Hepatocyte (in vitro differentiated cells): ENCODE measurements around the gene VRK1. TPM values are rescaled to one million over a fixed set of nuclear protein-coding genes. Genes with fewer than 3 reads are reported as not detected.

Experiments
- DNase-seq: peaks from one replicate; pipeline ENCODE4 v3.0.0-alpha.2; 2016; ENCODE audit warnings: low spot score
- H2AFZ ChIP-seq: fragments of 200-600 bp; sonication (generic); 2 replicates; pipeline ENCODE4 v1.6.0; 2016; ENCODE audit warnings: antibody characterized with exemption, mild to moderate bottlenecking
- H3K27ac ChIP-seq: fragments of 200-600 bp; sonication (generic); 2 replicates; pipeline ENCODE4 v1.5.1; 2016; ENCODE audit warnings: mild to moderate bottlenecking
- H3K27me3 ChIP-seq: fragments of 200-600 bp; sonication (generic); 2 replicates; pipeline ENCODE4 v1.6.1; 2016
- H3K36me3 ChIP-seq: fragments of 200-600 bp; sonication (generic); replicated peaks from 2 replicates; pipeline ENCODE4 v1.5.1; 2016; ENCODE audit warnings: low read depth; ENCODE audit not compliant: insufficient read depth
- H3K4me1 ChIP-seq: fragments of 200-600 bp; sonication (generic); 2 replicates; pipeline ENCODE4 v1.5.1; 2016; ENCODE audit warnings: mild to moderate bottlenecking, moderate library complexity; ENCODE audit not compliant: insufficient read depth
- H3K4me2 ChIP-seq: fragments of 200-600 bp; sonication (generic); 2 replicates; pipeline ENCODE4 v1.6.0; 2016
- H3K4me3 ChIP-seq: fragments of 200-600 bp; sonication (generic); 2 replicates; pipeline ENCODE4 v1.5.1; 2016; ENCODE audit warnings: mild to moderate bottlenecking
- H3K79me2 ChIP-seq: fragments of 200-600 bp; sonication (generic); 2 replicates; pipeline ENCODE4 v1.6.0; 2017; ENCODE audit warnings: mild to moderate bottlenecking
- H3K9me2 ChIP-seq: fragments of 200-600 bp; sonication (generic); replicated peaks from 2 replicates; pipeline ENCODE4 v1.6.0; 2017; ENCODE audit warnings: mild to moderate bottlenecking; ENCODE audit not compliant: insufficient read depth
- H3K9me3 ChIP-seq: fragments of 200-600 bp; sonication (generic); 2 replicates; pipeline ENCODE4 v1.5.1; 2016; ENCODE audit warnings: low read depth, mild to moderate bottlenecking
- H4K20me1 ChIP-seq: fragments of 200-600 bp; sonication (generic); 2 replicates; pipeline ENCODE4 v1.6.0; 2016; ENCODE audit warnings: mild to moderate bottlenecking; ENCODE audit not compliant: insufficient read depth, poor library complexity, severe bottlenecking
- CTCF ChIP-seq: fragments of 200-600 bp; sonication (generic); IDR thresholded peaks from 2 replicates; pipeline ENCODE4 v1.5.1; 2016; ENCODE audit warnings: antibody characterized with exemption, mild to moderate bottlenecking; ENCODE audit not compliant: poor library complexity
- EZH2 ChIP-seq: fragments of 200-600 bp; sonication (generic); IDR thresholded peaks from 2 replicates; pipeline ENCODE4 v1.6.1; 2016; ENCODE audit warnings: antibody characterized with exemption, mild to moderate bottlenecking, borderline replicate concordance
- EZH2phosphoT487 ChIP-seq: fragments of 200-600 bp; sonication (generic); IDR thresholded peaks from one replicate; pipeline ENCODE4 v1.6.1; 2018; ENCODE audit warnings: antibody characterized with exemption, mild to moderate bottlenecking, low read depth, moderate library complexity; ENCODE audit not compliant: unreplicated experiment, severe bottlenecking
- WGBS: methylation state at CpG from one replicate; pipeline ENCODE4 v1.1.6; 2016; ENCODE audit warnings: low lambda C conversion rate; ENCODE audit errors: missing lambda C conversion rate; 5-methylcytosine and 5-hydroxymethylcytosine counted together
- polyA plus RNA-seq: library from polyadenylated mRNA; unstranded; fragments of >200 nt; fragmentation: Nextera tagmentation; extraction: Ambion mirVana; gene quantifications from 2 replicates; pipeline ENCODE4 v1.2.1, GENCODE V29; 2016
- total RNA-seq: library from RNA; depleted of rRNA; stranded (reverse); fragments of >200 nt; gene quantifications from 2 replicates; pipeline ENCODE4 v1.2.3, GENCODE V29; 2014

Gene VRK1
- total and polyA plus RNA-seq, 2 experiments from 2014 or later = 16.5 to 21.5 TPM

- TF ChIP-seq CTCF (no peak), EZH2 (no peak)
- Histone ChIP-seq H3K27ac (no peak overlapping the region), H3K36me3 (no peaks in the 10 kb centered on the region), H3K79me2 (no peaks in the 10 kb centered on the region), H3K4me2 (no peak overlapping the region), H4K20me1 (no peaks in the 10 kb centered on the region), H3K9me3 (no peaks in the 10 kb centered on the region), H3K9me2 (no peaks in the 10 kb centered on the region), H2AFZ (no peak overlapping the region), H3K4me3 (no peak overlapping the region), H3K27me3 (no peaks in the 10 kb centered on the region), H3K4me1 (no peaks in the 10 kb centered on the region)
- 64% methylated on average over 3 of the region's 3 CpGs for WGBS
- no peak for DNase-seq
These were observed 7.0 kb upstream of the VRK1 start for GRCh38 chr14:96790186-96790585.

GRCh38 chr14:96790706-96791105 is 6.5 kb upstream of the VRK1 start:
- no peak overlapping the region for H3K4me2 ChIP-seq

GRCh38 chr14:96792003-96792402 is 5.2 kb upstream of the VRK1 start:
- no peak for DNase-seq
- Histone ChIP-seq H4K20me1 (no peaks in the 10 kb centered on the region), H3K4me3 (no peak overlapping the region), H3K27ac (no peak overlapping the region), H3K4me1 (no peaks in the 10 kb centered on the region), H3K27me3 (no peaks in the 10 kb centered on the region), H3K36me3 (no peaks in the 10 kb centered on the region), H3K4me2 (no peak overlapping the region), H3K79me2 (no peaks in the 10 kb centered on the region), H2AFZ (no peak overlapping the region), H3K9me2 (no peaks in the 10 kb centered on the region), H3K9me3 (no peaks in the 10 kb centered on the region)
- 80% methylated on average over 5 of the region's 5 CpGs for WGBS
- no peak for TF ChIP-seq CTCF

More at GRCh38 chr14:96790706-96791105, 6.5 kb upstream of the VRK1 start:
- H3K79me2 ChIP-seq = no peaks in the 10 kb centered on the region
- no peaks in the 10 kb centered on the region for H4K20me1 ChIP-seq
- WGBS = 60% methylated on average over 1 of the region's 1 CpG
- no peak for DNase-seq
- no peaks in the 10 kb centered on the region for H3K27me3 ChIP-seq
- TF ChIP-seq EZH2phosphoT487 = no peak
- TF ChIP-seq EZH2 = no peak
- no peak for TF ChIP-seq CTCF
- H3K36me3 ChIP-seq = no peaks in the 10 kb centered on the region
- no peaks in the 10 kb centered on the region for H3K9me3 ChIP-seq
- no peaks in the 10 kb centered on the region for H3K4me1 ChIP-seq
- no peaks in the 10 kb centered on the region for H3K9me2 ChIP-seq
- H3K27ac ChIP-seq = no peak overlapping the region
- H2AFZ ChIP-seq = no peak overlapping the region
- H3K4me3 ChIP-seq = no peak overlapping the region

- Histone ChIP-seq H3K9me2 (no peaks in the 10 kb centered on the region), H3K27me3 (no peaks in the 10 kb centered on the region), H3K27ac (no peak overlapping the region), H3K79me2 (peaks cover under 1% of the 10 kb centered on the region), H3K4me2 (no peak overlapping the region), H2AFZ (no peak overlapping the region), H3K9me3 (no peaks in the 10 kb centered on the region), H3K4me3 (no peak overlapping the region), H3K36me3 (no peaks in the 10 kb centered on the region), H4K20me1 (no peaks in the 10 kb centered on the region), H3K4me1 (no peaks in the 10 kb centered on the region)
- TF ChIP-seq EZH2phosphoT487 (no peak), CTCF (no peak), EZH2 (no peak)
- 72% methylated on average over 7 of the region's 7 CpGs for WGBS
- no peak for DNase-seq
These were observed 4.6 kb upstream of the VRK1 start for GRCh38 chr14:96792591-96792990.
